AG04449 (cell line): ENCODE data around the gene NSA2.
"Not testable (repeated sequence)": the region's sequence is repeated elsewhere in the genome, so short reads cannot be mapped to it uniquely, and the experiment has no call there.

ENCODE experiments used
- CTCF ChIA-PET: fragments of 350-600 bp; formaldehyde crosslinking; extraction: SDS; loops from one replicate; lab custom pipeline; 2021; ENCODE audit warnings: antibody characterized with exemption; lab: Yijun Ruan, JAX
- POLR2A ChIA-PET: fragments of 400-600, 350-600 bp; formaldehyde crosslinking; extraction: SDS; loops from one replicate; lab custom pipeline; 2020; ENCODE audit warnings: antibody characterized with exemption, inconsistent platforms; lab: Yijun Ruan, JAX
- DNase-seq: peaks from one replicate; pipeline ENCODE4 v3.0.0-alpha.2; 2010; ENCODE audit warnings: low read depth, low spot score
- H3K4me3 ChIP-seq: 2 replicates; pipeline ENCODE4 v1.5.1; 2011; ENCODE audit warnings: low read depth, mild to moderate bottlenecking, control low read depth, low read length
- CTCF ChIP-seq: IDR thresholded peaks from one replicate; pipeline ENCODE4 v1.5.1; 2011; ENCODE audit warnings: mild to moderate bottlenecking, moderate library complexity, low read length, control low read depth, inconsistent platforms; ENCODE audit not compliant: insufficient read depth; ENCODE audit errors: missing control alignments

The NSA2 gene

DNA sequence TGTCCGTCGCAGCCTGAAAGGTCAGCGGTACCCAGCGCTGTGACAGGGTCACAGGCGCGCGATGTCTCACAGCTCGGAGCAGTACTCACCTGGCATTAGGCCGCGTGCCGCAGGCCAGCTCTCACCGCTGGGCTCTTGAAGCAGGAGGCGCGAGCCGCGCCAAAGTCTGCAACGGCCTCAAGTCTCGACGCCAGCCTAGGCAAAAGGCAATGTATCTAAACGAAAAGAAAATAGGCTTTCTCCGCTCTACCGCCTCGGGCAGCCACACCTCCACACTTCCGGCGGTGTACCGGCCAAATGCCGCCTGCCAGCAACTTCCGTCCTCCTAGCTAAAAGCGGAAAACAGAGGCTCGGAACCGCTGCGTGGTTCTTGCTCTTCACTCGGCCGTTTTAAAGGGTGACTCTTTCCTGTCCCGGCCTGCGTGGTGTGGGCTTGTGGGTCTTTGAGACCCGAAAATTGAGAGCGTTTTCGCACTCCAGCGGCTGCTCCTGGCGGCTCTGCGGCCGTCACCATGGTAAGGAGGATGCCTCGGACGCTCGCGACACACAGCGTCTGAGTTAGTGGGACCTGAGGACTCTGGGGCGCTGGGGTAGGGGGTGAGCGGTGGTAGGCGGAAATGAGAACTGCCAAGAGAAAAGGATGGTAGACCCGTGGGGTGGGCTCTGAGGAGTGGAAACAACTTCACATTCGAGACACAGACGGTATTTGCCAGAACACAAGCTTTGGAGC lies at the start of gene NSA2, which contains the start of gene GFM2:
NSA2 (plus strand) TSS at position 401 of the 730 bp plus-strand sequence; CDS start at position 513, 112 bp downstream.
GFM2 (minus strand) TSS at position 269 of the 730 bp plus-strand sequence. CDS start 3,375 bp downstream, outside the sequence.
- peak; percentile 56 for DNase-seq
- ChIA-PET CTCF (interaction anchor here (0.9 to 2.5 kb wide), 13 partner anchors 8 to 865 kb away, joined by 3 to 13 read pairs (median 6); no protein-coding TSS in a partner anchor), POLR2A (interaction anchor here (0.6 kb wide), 1 partner anchor 182 kb away, joined by 3 read pairs; no protein-coding TSS in a partner anchor)
- TF ChIP-seq CTCF, result no peak
- peak within 1 kb of the TSS; percentile 97 for H3K4me3 ChIP-seq

- CTCF ChIA-PET, result interaction anchor here (0.9 to 1.1 kb wide), 2 partner anchors 21 to 202 kb away, joined by 3 read pairs; no protein-coding TSS in a partner anchor
Measured at GRCh38 chr5:74717596-74717995, 49.5 kb upstream of the NSA2 start.

DNA sequence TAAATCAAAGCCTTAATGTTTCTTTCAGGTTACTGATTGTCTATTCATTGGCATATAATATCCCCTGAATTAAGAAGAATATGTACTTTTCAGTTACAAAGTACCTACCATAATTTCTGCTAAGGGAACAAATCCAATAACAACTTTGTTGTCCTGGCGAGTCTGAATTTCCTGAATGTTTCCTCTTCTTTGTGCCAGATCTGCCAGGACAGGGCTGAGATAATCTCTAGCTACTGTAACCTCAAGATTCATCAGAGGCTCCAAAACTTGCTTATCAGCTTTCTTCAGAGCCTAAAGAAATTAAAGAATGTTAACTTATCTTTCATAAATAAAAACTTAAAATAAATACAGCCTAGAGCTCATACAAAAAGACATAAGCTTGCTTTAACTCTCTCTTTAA lies 44.8 kb upstream of the NSA2 start:
- CTCF ChIA-PET, result interaction anchor here (1.3 to 1.8 kb wide), 4 partner anchors 10 to 29 kb away, joined by 3 to 8 read pairs (median 4); no protein-coding TSS in a partner anchor
- H3K4me3 ChIP-seq, result no peak overlapping the region
- DNase-seq, result no peak
- POLR2A ChIA-PET, result no interaction called here
- TF ChIP-seq CTCF, result no peak

More at GRCh38 chr5:74717596-74717995, 49.5 kb upstream of the NSA2 start:
- TF ChIP-seq CTCF, result no peak
- POLR2A ChIA-PET, result no interaction called here
- no peak overlapping the region for H3K4me3 ChIP-seq
- DNase-seq, result no peak

DNA sequence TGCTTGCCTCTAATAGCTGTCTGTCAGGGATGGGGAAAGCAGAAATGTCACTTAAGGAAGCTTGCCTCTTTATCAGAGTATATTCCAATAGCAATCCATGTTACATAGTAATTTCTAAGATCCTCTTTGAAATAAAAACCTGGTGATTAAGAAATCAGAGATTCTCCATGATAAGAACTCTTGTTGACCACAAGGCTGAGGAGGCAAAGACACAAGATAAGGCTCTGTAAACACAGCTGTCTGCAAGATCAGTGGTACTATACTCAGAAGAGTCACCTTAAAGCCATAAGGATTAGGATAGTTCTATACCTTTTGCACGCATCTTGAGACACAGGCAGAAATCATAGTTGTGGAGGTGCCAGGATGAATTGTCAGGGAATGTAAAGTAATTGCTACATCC lies 41.7 kb upstream of the NSA2 start:
- TF ChIP-seq CTCF, result no peak
- ChIA-PET CTCF (no interaction called here), POLR2A (no interaction called here)
- no peak for DNase-seq
- H3K4me3 ChIP-seq, result no peak overlapping the region

DNA sequence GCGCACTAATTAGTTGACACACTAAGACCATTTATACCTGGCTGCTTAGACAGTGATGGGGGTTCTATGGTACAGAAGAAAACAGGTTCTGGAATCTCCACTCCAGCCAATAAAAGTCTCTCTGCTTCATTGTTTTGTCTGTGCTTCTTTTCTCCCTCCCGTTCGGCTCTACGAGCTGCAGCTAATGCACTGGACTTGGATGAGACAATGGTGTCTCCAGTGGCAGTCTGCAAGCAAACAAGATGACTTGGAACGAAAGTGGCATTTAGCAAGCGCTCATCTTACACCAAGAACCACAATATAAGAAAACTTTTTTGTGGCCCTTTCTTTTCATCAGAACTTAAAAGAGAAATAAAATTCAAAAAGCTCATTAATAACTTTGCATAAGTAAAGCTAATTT lies 30.3 kb upstream of the NSA2 start:
- H3K4me3 ChIP-seq, result no peak overlapping the region
- no peak for DNase-seq
- ChIA-PET CTCF (no interaction called here), POLR2A (no interaction called here)
- TF ChIP-seq CTCF, result no peak

DNA sequence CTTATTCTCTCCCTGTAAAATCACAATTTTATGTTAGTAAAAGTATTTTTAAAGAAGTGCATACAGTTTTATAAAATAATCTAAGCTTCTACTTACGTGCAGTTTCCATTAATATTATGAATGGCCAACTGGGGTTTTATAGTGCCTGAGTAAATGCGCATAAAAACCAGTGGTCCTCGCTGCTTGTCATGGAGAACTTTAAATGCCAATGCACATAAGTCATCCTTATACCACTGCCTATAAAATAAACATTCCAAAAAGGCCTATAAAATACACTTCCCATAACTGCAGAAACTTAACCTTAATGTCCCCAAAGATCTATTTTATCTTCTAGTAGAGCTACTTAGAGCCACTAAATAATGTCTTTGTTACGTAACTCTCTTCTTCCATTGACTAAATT lies 28.6 kb upstream of the NSA2 start:
- no peak for TF ChIP-seq CTCF
- POLR2A ChIA-PET, result no interaction called here
- CTCF ChIA-PET, result interaction anchor here (0.8 to 1.3 kb wide), 2 partner anchors 18 to 21 kb away, joined by 3 read pairs; no protein-coding TSS in a partner anchor
- no peak overlapping the region for H3K4me3 ChIP-seq
- no peak for DNase-seq

DNA sequence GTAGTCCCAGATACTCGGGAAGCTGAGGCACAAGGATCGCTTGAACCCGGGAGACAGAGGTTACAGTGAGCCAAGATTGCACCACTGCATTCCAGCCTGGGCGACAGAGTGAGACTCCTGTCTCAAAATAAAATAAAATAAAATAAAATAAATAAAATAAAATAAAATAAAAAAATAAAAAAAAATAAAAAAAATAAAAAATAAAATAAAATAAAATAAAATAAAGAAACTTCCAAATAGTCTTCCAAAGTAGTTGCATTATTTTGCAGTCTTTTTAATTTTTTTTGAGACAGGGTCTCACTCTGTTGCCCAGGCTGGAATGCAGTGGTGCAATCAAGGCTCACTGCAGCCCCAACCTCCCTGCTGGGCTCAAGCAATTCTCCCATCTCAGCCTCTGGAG lies 18.3 kb upstream of the NSA2 start:
- H3K4me3 ChIP-seq, DNase-seq, POLR2A ChIA-PET: not testable (repeated sequence)
- CTCF ChIA-PET, result interaction anchor here (1.4 kb wide), 1 partner anchor 17 kb away, joined by 3 read pairs; no protein-coding TSS in a partner anchor
